Epidermal melanocyte (primary cell): ENCODE results near the gene DYNC2H1.

Experiments used
- DNase-seq: peaks from one replicate; pipeline ENCODE4 v3.0.0; 2011; ENCODE audit warnings: low spot score; ENCODE audit not compliant: insufficient read length

DYNC2H1 gene

DNA sequence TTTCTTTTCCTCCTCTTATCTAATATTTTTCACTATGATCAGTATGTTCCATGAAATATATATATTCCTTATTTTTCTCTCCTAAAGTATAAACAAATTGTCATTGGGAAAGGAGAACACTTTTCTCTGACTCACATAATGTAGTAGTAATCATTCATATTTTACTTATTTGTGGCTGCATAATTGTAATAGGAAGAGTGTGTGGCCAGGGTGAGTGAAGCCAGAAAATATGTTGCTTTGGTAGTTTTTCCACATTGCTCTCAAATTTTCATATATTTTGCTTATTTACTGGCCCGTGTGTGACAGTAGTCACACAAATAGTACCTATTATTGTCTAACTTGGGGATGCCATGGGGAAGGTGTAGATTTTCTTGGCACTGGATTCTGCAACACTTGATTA is 172.1 kb downstream of the DYNC2H1 start:
- no peak for DNase-seq

DNA sequence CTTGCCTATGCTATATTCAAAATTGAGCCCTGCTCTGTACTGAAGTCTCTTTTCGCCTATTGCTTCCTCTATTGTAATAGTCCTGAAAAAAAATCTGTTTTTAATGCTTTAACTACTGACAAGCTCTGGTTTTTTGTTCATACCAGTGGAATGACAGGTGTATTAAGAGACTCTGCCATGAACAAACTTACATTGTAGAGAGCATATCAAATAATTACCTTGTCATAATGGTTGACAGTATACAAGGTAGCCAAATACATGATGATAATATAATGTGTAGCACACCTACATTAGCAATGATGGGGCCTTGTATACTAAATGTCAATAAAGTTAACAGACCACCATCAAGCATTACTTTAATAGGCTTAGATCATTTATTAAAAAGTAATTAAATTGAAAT is 175.0 kb downstream of the DYNC2H1 start:
- DNase-seq: no peak

DNA sequence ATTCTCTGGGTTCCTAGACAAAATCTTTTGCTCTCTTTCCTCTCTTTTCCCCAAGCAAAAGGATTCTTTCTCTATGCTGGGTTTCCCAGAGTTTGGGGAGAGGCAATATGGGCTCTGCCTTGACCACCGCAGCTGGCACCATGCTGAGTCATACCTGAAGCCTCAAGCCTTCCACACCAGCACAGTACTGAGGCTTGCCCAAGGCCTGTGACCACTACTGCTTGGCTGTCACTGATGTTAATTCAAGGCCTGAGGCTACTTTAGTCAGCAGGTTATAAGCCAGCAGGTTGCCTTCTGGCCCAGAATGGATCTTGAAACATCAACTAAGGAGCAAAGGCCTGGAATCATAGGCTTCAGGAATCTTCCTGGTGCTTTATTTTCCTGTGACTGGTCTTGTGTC is 185.3 kb downstream of the DYNC2H1 start:
- no peak for DNase-seq

DNA sequence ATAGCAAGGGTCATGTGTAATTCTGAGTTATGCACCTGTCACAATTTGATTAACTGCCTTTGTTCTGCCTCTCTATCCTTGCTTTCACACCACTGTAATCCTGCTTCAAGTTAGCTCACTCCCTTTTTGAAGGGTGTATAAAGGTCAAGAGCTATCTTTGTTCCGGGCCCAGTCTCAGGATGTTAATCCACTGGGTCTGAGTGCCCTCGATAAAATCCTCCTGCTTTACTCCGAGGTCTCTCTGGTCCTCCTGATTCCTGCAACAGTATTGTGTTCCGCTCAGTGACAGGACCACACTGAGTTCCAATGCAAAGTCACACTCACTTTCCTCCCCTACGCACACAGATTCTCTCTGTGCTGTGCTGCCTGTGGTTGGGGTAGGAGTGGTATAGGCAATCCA is 186.5 kb downstream of the DYNC2H1 start:
- no peak for DNase-seq

DNA sequence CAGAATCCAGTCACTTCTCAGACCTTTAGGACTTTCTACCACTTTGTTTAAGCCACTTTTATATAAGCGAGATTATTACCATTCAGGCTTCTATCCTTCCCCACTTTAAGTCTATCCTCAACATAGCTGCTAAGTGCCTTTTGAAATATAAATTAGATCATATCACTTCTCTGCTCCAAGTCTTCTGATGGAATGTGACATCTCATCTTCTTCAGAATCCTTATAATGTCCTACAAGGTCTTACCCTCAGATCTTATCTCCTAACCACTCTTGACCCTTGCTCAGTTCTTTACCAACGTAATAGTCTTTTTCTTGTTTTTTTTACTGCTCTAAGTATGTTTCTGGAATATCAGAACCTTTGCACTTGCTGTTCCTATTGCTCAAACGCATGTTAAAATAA is 188.7 kb downstream of the DYNC2H1 start:
- DNase-seq: no peak

DNA sequence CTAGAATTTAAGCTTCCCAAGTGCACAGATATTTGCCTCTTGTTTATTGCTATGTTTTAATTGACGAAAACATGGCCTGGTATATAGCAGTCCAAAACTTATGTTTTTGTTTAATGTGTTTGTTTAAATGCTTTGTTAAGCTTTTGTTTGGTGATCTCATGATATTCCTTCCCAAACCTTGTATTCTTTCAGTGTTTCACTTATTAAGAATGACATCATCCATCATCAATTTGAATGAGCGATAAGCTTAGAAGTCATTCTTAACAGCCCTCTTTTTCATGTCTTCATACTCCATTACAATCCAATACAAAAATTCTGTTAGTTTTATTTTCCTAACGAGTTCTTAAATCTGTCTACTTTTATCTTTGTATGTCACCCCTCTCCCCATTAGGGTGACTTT is 206.0 kb downstream of the DYNC2H1 start:
- DNase-seq: no peak

DNA sequence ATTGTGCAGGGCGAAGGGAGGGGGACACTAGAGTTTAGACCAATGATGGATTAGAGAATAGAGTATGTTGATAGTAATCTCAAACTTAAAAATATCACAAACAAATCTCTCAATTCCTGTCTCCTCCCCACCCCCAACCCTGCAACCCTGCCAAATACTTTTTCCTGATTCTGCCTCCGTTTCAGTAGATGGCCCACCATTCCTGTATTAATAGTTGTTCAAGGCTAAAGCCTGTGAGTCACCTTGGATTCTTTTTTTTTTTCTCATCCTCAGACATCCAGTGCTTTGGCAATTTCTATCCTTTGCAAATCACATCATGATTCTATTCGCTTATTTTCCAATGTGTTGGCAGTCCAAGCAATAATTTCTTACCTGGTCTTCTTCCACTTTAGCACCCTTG is 207.9 kb downstream of the DYNC2H1 start:
- no peak for DNase-seq

DNA sequence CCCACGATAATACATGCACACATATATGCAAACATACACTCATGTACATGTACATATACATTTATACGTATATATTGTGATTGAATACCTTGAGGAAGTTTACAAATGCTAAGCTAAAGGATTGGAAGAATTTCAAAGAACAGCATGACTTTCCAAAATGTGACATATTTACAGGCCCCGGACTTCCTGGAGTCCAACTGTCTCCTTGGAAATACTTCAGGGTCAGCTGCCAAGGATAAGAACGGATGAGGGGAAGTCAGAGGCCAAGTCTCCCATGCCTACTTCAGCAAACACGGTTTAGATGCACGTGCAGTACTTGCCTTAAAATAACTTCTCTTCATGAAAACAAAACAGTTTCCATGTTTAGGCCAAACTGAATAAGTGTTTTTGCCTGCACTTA is 213.6 kb downstream of the DYNC2H1 start:
- no peak for DNase-seq

DNA sequence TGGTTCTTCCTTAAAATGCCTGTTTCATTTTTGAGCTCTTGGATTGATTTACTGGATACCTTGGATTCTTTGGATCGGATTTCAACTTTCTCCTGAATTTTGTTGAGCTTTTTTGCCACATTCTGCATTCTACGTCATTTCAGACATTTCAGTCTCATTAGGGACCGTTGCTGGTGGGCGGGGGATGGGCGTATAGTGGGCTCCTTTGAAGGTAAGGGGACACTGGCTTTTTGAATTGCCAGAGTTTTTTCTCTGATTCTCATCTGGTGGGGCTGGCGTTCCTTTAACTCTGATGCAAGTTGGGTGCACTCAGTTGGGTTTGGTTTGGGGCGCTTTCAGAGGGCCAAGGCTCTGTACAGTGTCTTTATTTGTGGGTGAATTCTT is 216.5 kb downstream of the DYNC2H1 start:
- no peak for DNase-seq

DNA sequence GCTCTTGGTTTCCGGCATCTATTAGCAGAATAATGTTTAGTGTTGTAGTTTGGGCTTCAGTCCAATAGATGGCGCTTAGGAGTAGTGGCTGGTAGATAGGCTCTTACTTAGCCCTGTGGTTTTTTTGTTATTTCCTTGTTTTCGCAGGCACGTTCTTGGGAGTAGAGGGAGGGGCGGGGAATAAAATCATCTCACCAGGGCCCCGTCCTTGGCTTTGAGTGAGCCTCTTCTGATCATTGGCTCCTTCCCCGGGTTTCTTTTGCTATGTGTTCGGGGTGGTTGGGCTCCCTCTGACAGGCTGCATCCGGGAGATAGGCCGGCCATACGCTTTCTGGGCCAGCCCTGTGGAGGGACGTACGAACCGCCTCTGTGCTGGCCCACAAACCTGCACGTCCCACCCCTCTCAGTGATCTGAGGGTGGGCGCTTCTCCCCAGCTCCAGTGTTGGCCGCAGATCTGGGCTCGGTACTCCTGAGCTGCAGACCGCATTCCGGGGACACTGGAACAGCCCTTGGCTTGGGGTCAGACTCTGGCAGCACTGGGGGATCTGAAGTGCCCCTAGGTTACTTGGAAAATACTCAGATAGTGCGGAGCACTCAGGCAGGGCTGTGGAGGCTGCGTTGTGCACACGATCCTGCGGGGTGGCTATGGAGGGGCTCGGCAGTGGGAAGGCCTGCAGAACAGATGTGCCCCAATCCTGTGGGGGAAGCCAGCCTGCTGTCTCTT is 217.0 kb downstream of the DYNC2H1 start:
- peak; percentile 38 for DNase-seq

DNA sequence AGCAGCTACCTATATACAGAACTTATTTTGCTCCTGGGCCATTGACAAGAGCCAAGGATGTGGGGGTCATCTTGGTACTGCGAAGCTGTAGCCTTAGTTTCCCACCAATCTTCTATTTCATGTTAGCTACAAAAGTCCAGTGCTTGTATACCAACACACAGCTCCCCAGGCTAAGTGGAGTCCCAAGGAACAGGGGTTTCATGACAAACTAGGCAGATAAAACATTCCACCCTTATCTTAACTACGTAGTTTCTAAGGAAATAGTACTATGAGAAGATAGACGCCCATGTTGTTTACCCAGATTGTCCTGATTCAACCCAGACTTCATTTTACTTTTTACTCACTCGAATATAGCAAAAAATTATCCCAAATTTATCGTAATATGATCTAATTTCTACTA is 218.5 kb downstream of the DYNC2H1 start:
- no peak for DNase-seq

DNA sequence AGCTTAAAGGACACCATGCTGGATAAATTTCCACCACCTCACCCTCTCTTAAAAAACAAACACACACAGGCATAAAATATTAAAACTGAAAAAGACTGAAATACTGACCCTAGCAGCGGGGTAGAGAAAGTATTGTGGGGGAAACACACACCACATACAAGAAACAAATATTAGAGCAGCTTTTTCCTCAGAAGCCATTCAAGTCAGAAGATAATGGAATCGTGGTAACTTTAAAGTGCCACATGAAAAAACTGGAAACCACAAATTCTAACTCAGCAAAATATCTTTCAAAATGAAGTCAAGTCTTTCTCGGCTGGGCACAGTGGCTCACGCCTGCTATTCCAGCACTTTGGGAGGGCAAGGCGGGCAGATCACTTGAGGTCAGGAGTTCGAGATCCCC is 223.2 kb downstream of the DYNC2H1 start:
- no peak for DNase-seq

DNA sequence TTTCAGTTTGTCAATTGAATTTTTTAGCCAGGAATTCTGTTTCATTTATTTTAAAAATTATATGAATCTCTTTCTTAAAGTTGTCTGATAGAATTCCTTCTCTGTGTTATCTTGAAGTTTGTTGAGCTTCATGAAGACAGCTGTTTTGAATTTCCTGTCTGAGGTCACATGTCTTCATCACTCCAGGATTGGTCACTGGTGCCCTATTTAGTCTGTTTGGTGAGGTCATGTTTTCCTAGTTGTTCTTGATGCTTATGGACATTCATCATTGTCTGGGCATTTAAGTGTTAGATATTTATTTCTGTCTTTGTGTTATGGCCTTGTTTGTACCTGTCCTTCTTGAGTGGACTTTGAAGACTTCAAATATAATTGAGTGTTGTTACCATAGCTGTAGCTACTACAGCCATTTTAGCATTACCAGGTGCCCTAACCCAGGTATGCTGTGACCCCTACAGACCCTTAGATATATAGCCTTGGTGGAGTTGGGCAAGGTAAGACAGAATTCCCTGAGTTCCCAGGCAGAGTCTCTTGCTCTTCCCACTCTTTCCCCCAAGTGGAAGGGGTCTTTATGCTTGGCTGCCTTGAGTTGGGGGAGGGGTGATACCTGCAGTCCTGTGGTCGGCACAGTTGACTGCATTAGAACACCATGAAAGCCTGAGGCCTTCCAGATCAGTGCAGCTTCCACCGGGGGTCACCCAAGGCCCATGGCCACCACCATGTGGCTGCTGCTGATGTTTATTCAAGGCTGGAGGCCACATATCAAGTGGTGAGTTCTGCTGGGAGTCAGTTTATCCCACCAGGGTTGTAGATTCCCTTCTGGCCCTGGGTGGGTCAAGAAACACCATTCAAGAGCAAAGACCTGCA is 229.6 kb downstream of the DYNC2H1 start:
- DNase-seq: no peak

DNA sequence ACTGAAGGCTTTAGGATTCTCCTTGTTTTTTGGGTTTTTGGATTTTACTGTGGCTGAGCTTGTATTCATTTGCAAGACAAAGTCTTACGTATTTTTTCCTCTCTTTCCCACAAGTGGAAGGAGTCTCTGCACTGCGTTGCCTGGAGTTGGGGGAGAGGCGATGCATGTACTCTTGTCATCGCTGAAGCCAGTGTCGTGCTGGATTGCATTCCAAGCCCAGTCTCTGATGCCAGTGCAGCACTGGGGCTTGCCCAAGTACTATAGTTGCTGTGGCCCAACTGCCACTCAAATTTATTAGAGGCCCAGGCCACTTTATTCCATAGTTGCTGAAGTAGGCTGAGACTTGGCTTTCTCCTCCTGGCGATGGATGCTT is 230.2 kb downstream of the DYNC2H1 start:
- no peak for DNase-seq

DNA sequence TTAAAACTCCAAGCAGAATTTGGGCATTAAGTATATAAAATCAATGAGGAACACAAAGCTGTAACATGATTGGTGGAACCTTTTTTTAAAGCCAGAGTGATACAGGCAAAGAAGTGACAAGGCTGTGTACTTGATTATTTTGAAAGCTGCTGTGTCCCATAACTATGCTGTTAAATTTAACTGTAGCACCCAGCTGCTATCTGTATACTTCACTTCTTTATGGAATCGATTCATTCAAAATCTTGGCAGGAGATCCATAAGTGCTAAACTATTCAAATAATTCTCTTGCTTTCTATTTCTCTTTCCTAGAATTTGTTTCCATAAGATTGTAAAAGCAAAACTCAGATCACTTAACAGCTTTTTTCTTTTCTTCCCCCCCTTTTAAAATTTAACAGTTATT is 231.7 kb downstream of the DYNC2H1 start:
- DNase-seq: no peak

DNA sequence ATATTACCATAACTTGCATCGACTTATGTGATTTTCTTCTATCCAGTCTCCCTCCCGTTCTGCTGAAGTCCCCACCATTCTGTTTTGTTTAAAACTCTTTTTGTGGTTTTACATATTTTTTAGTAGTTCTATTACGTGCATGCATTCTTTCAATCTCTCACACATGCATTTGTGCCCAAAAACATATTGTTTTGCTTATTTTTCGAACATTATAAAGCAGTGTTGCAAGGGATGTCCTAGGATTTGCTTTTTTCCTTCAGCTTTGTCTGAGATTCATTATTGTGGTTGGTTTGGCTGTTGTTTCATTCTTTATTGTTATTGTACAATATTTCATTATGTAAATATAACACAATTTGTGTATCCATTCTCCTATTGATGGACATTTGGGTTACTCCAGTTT is 235.7 kb downstream of the DYNC2H1 start:
- DNase-seq: no peak

DNA sequence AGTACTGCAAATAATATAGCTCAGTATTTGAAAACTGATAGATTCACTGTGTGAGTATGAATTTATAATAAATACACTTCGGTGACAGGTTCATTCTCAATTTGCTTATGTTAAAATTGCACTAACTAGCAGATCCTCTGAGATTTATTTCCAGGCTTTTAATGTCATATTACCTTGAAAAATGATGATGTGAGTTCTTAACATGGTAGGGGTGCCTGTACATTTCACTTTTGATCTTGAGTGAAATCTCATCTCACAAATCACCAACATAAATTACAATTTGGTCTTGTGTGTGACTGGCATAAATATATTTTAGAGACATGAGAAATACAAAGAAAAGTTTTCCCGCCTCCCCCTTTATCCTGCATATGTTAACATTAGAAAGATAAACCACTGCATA is 240.4 kb downstream of the DYNC2H1 start:
- DNase-seq: no peak

DNA sequence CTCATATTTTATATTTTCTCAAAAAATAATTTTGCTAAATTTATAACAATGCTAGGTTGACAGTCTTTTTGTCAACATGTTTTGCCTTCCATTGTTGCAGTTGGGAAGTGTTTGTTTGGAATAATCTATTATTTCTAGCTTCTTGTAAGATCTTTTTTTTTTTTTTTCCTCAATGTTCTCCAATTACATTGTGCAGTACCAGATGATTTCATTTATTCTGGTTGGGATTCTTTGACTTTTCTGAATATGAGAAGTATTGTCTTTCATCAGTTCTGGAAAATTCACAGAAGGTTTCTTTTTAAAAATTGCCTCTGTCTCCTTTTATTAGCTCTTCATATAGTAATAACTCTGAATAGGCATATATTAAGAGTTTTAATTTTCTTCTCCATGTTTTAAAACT is 245.4 kb downstream of the DYNC2H1 start:
- no peak for DNase-seq

DNA sequence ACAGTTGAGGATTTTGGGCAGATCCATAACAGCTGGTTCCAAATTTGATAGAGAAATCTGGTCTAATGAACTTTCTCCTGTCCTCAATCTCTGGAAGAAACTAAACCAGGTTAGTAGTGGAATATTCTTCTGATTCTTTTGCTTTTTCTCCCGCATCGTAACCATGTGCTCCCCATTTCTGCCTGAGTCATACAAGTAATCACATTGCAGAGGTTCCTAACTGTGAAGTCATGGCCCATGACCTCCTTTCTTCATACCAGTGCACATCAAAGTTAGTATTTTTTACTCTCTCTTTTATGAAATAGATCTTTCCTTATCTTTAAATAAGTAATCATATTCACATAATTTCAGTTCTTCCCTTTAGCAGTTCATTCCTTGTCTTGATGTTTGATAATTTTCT is 249.0 kb downstream of the DYNC2H1 start:
- DNase-seq: no peak

DNA sequence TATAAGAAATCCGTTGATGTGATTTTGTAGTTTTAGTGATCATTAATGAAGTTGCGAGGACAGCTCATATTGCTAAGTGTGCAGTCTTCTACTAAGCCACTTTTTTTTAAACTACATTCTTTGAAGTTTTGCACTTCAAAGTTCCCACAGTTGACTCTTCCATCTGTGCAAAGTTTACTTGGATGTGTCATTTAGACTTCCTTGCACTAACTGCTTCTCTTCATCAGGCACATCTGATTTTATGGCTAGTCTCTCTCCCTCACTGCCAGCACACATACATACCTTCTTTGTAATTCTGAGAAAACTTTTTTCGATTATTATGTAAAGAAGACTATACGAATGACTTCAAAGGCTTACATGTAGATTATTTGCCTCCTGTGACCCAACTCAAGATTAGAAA is 250.0 kb downstream of the DYNC2H1 start:
- no peak for DNase-seq

DNA sequence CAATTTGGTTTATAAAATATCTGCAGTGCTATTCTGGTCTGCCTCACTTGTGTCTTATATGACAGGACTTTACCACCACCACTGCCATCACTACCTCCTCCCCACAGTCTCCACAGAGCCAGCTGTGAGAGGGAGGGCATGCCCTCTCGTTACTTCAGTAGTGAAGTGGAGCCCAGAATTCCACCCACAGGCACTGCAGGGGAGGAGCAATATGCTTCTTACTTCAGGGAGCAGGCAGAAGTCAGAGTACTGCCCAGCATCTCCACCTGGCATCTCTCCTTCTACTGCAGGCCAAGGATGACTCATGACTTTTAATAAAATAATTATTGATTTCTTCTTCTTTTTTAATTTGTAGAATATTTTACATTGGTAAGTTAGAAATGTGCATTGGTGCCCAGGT is 255.5 kb downstream of the DYNC2H1 start:
- no peak for DNase-seq

DNA sequence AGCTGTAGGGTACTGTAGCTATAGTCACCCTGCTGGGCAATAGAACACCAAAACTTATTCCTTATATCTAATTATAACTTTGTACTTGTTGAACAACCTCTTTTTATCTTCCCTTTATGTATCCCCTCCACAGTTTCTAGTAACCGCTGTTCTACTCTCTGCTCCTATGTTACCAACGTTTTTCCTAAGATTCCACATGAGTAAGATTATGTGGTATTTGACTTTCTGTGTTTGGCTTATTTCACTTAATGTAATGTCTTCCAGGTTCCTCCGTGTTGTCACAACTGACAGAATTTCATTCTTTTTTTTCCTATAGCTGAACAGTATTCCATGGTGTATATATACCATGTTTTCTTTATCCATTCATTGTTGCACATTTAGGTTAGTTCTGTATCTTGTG is 258.4 kb downstream of the DYNC2H1 start:
- no peak for DNase-seq

DNA sequence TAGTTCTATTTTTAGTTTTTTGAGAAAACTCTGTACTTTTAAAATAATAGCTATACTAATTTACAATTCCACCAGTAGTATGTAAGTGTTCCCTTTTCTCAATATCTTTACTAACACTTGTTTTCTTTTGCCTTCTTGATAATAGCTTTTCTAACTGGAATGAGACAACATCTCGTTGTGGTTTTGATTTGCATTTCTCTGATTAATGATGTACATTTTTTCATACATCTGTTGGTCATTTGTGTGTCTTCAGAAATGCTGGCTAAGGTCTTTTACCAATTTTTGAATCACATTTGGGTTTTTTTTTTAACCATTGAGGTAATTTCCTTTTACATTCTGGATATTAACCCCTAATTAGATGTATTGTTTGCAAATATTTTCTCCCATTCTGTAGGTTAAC is 258.9 kb downstream of the DYNC2H1 start:
- DNase-seq: no peak
